CD4-positive, alpha-beta T cell treated with Interleukin-1 beta for 1 hour (primary cell): ENCODE results near the gene TENM3.

ENCODE experiments used
- DNase-seq, 2 donors: peaks; one replicate each; pipeline ENCODE4 v3.0.0-alpha.2; 2020 to 2022

Gene TENM3

GRCh38 chr4:182827954-182828353, 584.8 kb downstream of the TENM3 start:
- DNase-seq, result no peak

GRCh38 chr4:182828360-182829025, 585.3 kb downstream of the TENM3 start:
- no peak for DNase-seq

- DNase-seq, result no peak
Observed at GRCh38 chr4:182829196-182829595, 586.0 kb downstream of the TENM3 start.

DNA sequence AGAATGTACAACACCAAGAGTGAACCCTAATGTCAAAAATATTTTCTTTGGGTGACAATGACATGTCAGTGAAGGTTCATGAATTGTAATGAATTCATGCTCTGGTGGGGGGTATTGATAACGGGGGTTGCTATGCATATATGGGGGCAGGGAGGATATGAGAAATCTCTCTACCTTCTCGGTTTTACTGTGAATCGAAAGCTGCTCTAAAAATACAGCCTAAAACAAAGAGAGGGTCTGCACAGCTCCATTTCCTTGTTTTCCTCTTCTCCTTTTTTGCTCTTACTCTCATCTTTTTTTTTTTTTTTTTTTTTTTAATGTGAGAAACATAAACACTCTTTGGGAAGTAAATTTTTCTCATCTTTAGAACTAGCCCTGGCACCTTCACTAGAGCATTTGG, 588.2 kb downstream of the TENM3 start:
- DNase-seq, result no peak

DNA sequence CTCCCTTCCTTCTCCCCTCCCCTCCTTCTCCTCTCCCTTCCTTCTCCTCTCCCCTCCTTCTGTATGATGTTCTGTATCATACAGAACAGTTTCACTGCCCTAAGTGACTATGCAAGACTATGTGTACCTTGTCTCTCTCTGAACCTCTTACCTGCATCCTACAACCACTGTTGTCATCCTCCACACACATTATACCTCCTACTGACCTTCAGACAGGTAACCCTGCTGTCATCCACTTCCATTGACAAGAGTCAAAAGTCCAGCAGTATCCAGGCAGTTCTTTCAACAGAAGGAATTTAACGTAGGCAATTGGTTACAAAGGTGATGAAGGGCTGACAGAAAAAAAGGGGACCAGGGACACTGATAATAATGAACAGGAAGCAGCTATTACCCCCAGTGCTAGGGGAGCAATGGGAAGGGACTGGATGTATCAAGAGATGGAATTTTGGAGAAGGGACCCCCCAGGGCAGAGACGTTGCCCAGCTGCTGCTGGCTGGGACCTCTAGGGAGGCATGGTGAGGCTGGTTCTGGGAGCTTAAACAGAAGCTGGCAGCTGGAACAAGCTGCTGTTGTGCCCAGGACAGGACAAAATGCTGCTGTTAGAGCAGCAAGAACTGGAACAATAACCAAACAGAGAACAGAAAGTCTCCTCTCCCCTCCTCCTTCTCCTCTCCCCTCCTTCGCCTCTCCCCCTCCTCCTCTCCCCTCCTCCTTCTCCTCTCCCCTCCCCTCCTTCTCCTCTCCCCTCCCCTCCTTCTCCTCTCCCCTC, 589.3 kb downstream of the TENM3 start:
- DNase-seq, result no peak

- no peak for DNase-seq
Observed at GRCh38 chr4:182835006-182835740, 592.0 kb downstream of the TENM3 start.

DNA sequence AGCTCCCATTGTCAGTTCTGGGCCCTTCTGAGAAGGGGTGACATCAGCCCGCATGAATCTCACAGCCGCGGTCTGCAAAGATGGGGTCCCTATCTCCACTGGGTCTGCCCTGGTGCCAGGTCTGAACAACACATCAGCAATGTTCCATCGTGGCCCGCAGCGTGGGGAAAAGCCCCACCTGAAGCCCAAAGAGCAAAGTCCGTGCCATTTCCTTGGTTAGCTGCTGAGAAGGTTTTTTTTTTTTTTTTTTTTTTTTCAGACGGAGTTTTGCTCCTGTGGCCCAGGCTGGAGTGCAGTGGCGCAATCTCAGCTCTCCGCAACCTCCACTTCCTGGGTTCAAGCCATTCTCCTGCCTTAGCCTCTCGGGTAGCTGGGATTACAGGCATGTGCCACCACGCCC, 594.6 kb downstream of the TENM3 start:
- DNase-seq, result no peak

DNA sequence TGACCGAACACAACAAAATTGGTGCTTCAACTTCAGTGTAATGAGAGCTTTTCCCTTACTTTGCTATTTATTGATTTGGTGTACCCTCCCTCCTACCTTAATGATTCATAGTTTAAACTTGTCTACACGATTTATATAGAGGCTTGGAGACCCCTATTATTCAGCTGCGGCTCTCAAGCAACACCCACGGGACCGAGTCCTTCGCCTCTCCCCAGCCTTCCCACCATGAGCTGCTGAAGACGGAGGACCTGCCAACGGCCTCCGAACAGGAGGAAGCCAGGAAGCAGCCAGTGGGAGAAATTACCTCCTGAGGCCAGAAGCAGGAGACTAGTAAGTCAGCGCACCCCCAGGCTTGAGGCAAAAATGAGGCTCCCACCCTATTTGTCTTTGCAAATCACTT, 595.3 kb downstream of the TENM3 start:
- no peak for DNase-seq

- no peak for DNase-seq
Observed at GRCh38 chr4:182839256-182839655, 596.1 kb downstream of the TENM3 start.

DNA sequence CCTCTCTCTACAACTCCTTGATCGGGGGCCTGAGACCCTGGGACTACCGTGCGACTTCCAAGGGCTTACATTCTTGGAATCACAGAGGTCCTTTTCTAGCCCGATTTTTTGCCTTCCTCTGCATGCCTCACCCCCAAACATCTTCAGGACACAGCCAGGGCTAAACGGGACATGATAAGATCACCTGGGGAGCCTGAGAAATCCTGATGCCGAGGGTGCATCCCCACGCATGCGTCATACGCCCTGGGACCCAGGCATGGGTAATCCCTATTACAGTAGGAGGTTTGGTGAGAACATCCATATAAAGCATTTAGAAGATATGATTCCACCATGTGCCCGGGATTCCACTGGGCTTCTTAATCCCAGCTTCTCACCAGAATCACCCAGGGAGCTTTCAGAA, 596.9 kb downstream of the TENM3 start:
- no peak for DNase-seq

DNA sequence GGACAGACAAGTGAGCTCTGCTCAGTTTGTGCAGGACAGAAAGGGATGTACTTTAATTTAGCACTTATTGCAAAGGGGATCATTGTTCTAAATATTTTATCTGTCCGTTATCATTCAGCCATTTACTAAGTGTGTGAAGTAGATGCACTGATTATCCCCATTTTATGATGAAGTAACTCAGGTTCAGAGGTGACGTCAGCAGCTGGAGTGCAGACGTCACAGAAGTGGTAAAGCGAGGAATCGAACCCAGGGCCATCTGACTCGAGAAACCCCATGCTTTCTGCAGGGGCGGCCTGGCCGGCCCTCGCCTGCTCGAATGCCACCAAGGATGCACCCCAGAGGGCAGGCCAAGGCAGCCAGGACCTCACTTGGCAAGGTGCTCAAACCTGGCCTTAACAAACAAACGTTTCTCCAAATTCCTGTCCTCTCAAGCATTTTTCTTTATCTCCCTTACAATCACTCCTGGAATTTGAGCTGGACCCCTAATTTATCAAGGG, 599.0 kb downstream of the TENM3 start:
- no peak for DNase-seq

DNA sequence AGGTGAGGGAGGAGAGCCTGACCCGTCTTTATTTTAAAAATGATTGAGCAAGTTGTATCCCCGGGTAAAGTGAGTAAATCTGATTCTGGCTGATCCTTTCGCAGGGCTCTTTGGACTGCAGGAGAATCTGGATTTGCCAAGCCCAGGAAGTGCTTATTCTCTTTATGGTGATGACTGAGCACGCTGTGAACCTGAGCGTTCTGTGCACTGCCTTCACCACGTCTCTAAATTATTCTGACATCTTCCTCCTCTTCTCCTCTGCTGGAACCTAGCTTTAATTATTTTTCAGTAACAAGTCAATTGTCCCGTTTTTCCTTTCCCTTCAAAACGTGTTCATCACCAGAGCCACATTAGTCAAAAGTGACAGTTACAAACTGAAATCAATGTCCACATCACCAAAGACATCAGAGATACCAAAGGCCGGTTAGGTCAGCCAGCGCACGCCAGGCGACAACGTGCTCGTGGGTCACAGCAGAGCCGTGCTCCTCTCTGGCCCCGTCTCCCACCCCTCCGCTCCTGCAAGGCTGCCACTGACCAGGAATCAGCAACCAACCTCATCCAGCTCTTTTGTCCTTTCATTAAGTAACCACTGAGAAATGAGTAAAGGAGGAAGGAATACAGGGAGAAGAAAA, 599.7 kb downstream of the TENM3 start:
- no peak for DNase-seq

DNA sequence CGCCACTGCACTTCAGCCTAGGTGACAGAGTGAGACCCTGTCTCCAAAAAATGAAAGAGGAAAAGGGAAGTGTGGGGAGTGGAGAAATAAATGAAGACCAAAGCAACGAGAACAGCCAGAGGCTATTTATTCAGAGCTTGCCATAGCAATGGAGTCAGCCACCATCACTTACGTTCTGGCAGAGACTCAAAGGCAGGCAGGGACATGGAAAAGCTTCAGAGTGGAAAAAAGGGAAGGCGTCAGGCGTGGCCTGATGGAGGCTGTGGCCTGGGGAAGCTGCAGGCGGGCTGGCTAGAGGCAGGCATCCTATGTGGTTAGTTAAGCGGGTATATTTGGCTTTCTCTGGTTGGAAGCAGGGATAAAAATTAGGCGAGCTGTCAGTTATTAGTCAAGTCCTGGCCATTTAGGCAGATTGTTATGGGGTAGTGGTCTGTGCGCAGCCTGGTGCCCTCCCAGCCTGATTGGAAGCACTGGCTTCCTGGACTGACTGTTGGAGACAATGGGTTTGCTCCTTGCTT, 600.7 kb downstream of the TENM3 start:
- DNase-seq, result no peak

- no peak for DNase-seq
Observed at GRCh38 chr4:182845618-182846017, 602.4 kb downstream of the TENM3 start.

DNA sequence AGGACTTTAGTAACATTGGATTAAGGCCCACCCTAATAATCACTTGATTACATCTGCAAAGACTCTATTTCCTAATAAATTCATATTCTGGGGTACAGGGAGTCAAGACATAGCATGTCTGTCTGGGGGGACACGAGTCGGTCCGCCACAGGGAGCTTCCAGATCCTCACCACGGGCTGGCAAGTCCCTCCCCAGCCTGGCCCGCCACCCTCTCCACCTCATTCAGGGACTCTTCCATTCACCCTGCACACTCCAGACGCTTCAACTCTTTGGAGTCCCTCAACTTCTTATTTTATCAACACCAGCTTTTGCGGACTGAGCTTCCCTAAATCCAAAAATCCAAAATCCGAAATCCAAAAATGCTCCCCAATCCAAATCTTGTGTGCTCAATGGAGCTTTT, 602.8 kb downstream of the TENM3 start:
- DNase-seq, result no peak

GRCh38 chr4:182847576-182848450, 604.6 kb downstream of the TENM3 start:
- DNase-seq, result no peak

DNA sequence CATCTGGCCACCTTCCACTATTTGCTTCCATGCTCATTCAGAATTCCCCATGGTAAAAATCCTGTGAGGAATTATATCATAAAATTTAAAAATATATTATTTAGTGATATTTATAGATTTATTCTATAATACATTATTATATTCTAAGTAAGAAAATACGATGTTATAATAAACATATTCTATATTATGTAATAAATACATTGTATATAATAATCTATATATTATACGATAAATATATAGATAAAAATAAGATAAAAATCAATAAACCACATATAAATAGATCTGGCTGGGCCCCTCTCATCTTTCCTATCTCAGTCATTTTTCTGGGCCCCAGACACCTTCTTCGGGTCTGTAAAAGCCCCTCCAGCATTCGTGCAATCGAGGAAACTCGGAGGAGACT, 605.5 kb downstream of the TENM3 start:
- DNase-seq, result no peak
